Neural cell (in vitro differentiated cells): ENCODE measurements around the gene MPDZ. TPM values are rescaled to one million over a fixed set of nuclear protein-coding genes. Genes with fewer than 3 reads are reported as not detected.

ENCODE experiments used
- H2AFZ ChIP-seq: fragments of 200-600, 300-800 bp; sonication (generic), shearing (Covaris generic); 2 replicates; pipeline ENCODE4 v1.6.0; 2014; ENCODE audit warnings: low read depth, mild to moderate bottlenecking, antibody characterized with exemption, low read length, moderate library complexity
- H3F3A ChIP-seq: fragments of 200-600 bp; shearing (Covaris generic); 2 replicates; pipeline ENCODE4 v1.6.1; 2016; ENCODE audit warnings: mild to moderate bottlenecking, moderate library complexity, mixed read lengths, antibody characterized with exemption, low read length; ENCODE audit not compliant: insufficient read depth, poor library complexity, severe bottlenecking
- H3K27ac ChIP-seq: fragments of 200-600, 300-800 bp; sonication (generic), shearing (Covaris generic); 2 replicates; pipeline ENCODE4 v1.5.1; 2014; ENCODE audit warnings: mild to moderate bottlenecking, low read length, moderate library complexity
- H3K27me3 ChIP-seq: fragments of 300-800, 200-600 bp; sonication (generic), shearing (Covaris generic); 2 replicates; pipeline ENCODE4 v1.6.0; 2014; ENCODE audit warnings: mild to moderate bottlenecking, low read depth, low read length, moderate library complexity; ENCODE audit not compliant: insufficient read depth
- H3K36me3 ChIP-seq: fragments of 300-800, 200-600 bp; sonication (generic), shearing (Covaris generic); 2 replicates; pipeline ENCODE4 v1.5.1; 2014; ENCODE audit warnings: mild to moderate bottlenecking, antibody characterized with exemption, low read length, moderate library complexity; ENCODE audit not compliant: insufficient read depth
- H3K4me2 ChIP-seq: fragments of 300-800, 200-600 bp; sonication (generic), shearing (Covaris generic); 2 replicates; pipeline ENCODE4 v1.6.0; 2014; ENCODE audit warnings: mild to moderate bottlenecking, low read length
- H3K4me3 ChIP-seq: fragments of 300-800, 200-600 bp; sonication (generic), shearing (Covaris generic); 2 replicates; pipeline ENCODE4 v1.5.1; 2014; ENCODE audit warnings: mild to moderate bottlenecking, low read length, moderate library complexity
- H3K79me2 ChIP-seq: fragments of 200-600 bp; shearing (Covaris generic); replicated peaks from 2 replicates; pipeline ENCODE4 v1.6.0; 2014; ENCODE audit warnings: mild to moderate bottlenecking, low read length, moderate library complexity; ENCODE audit not compliant: insufficient read depth
- H3K9ac ChIP-seq: fragments of 300-800, 200-600 bp; sonication (generic), shearing (Covaris generic); 2 replicates; pipeline ENCODE4 v1.6.1; 2016; ENCODE audit warnings: mild to moderate bottlenecking, low read length, mixed read lengths
- H3K9me2 ChIP-seq: fragments of 200-600 bp; shearing (Covaris generic); 2 replicates; pipeline ENCODE4 v1.6.1; 2016; ENCODE audit warnings: mild to moderate bottlenecking, low read length, mixed read lengths; ENCODE audit not compliant: insufficient read depth
- H3K9me3 ChIP-seq: fragments of 200-600, 300-800 bp; sonication (generic), shearing (Covaris generic); 2 replicates; pipeline ENCODE4 v1.6.1; 2016; ENCODE audit warnings: mild to moderate bottlenecking, mixed run types, low read length, moderate library complexity, mixed read lengths
- H4K20me1 ChIP-seq: fragments of 200-600 bp; shearing (Covaris generic); 2 replicates; pipeline ENCODE4 v1.6.1; 2016; ENCODE audit warnings: mild to moderate bottlenecking, mixed run types; ENCODE audit not compliant: insufficient read depth
- EP300 ChIP-seq: fragments of 450-650 bp; conservative IDR thresholded peaks from 2 replicates; pipeline ENCODE4 v1.6.1; 2014; ENCODE audit warnings: antibody characterized with exemption, mild to moderate bottlenecking, moderate library complexity; ENCODE audit not compliant: poor library complexity, severe bottlenecking
- EZH2 ChIP-seq: fragments of 200-600, 300-800 bp; shearing (Covaris generic), sonication (generic); IDR thresholded peaks from 2 replicates; pipeline ENCODE4 v1.6.1; 2014; ENCODE audit warnings: antibody characterized with exemption, low read length, borderline replicate concordance, mild to moderate bottlenecking; ENCODE audit not compliant: insufficient read depth, poor library complexity, severe bottlenecking
- MXI1 ChIP-seq: fragments of 450-650 bp; conservative IDR thresholded peaks from 2 replicates; pipeline ENCODE4 v1.6.1; 2014; ENCODE audit warnings: antibody characterized with exemption, mild to moderate bottlenecking; ENCODE audit not compliant: poor library complexity, severe bottlenecking
- POLR2AphosphoS5 ChIP-seq: IDR thresholded peaks from 2 replicates; pipeline ENCODE4 v1.6.1; 2012
- RAD21 ChIP-seq: fragments of 450-650 bp; conservative IDR thresholded peaks from 2 replicates; pipeline ENCODE4 v1.6.1; 2014; ENCODE audit warnings: antibody characterized with exemption, mild to moderate bottlenecking, moderate library complexity
- SMC3 ChIP-seq: fragments of 450-650 bp; conservative IDR thresholded peaks from 2 replicates; pipeline ENCODE4 v1.6.1; 2014; ENCODE audit warnings: antibody characterized with exemption, mild to moderate bottlenecking, moderate library complexity; ENCODE audit not compliant: poor library complexity
- TAF1 ChIP-seq: IDR thresholded peaks from 2 replicates; pipeline ENCODE4 v1.6.1; 2012; ENCODE audit warnings: low read depth
- polyA plus RNA-seq: library from polyadenylated mRNA; depleted of rRNA; stranded (reverse); fragments of >200 nt; gene quantifications from 2 replicates; pipeline ENCODE4 v1.2.3, GENCODE V29; 2014
- TF ChIP-seq, protein P1 (sequence below): fragments of 450-650 bp; IDR thresholded peaks from 2 replicates; pipeline ENCODE4 v1.5.1; 2014; ENCODE audit warnings: antibody characterized with exemption, mild to moderate bottlenecking, moderate library complexity; ENCODE audit not compliant: poor library complexity, severe bottlenecking
- TF ChIP-seq, protein P2 (sequence below): IDR thresholded peaks from 2 replicates; pipeline ENCODE4 v1.6.1; 2012; ENCODE audit warnings: borderline replicate concordance

Gene MPDZ
- polyA plus RNA-seq, 1 donor from 2014 or later, result 13.1 TPM

DNA sequence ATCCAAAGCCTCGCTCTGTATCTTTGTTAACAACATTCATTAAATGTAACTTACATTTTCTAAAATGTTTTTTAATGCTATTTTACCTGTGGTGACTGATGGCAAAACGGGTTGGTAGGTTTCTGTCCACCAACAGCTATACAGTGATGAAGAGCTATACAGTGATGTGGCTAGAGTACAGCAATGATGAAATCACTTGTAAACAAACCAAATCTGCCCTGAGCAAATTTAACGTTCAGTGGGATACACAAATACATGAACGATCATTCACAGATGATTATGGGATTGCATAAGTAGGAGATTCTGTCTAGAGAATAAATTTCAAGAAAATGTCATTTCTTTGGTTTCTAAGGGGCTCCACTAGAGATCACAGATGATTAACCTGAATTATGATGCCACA lies 132.7 kb downstream of the MPDZ start:
- Histone ChIP-seq H3F3A (no peaks in the 10 kb centered on the region), H3K4me3 (no peak overlapping the region), H3K79me2 (no peaks in the 10 kb centered on the region), H3K27me3 (no peaks in the 10 kb centered on the region), H2AFZ (no peak overlapping the region), H3K9me3 (no peaks in the 10 kb centered on the region), H3K27ac (no peak overlapping the region), H3K36me3 (no peaks in the 10 kb centered on the region), H3K4me2 (no peak overlapping the region), H3K9me2 (no peaks in the 10 kb centered on the region), H4K20me1 (no peaks in the 10 kb centered on the region), H3K9ac (no peak overlapping the region)
- no peak for TF ChIP-seq MXI1
- no peak for TF ChIP-seq EZH2
- no peak for TF ChIP-seq SMC3
- TF ChIP-seq RAD21, result no peak
- TF ChIP-seq, protein P1, sequence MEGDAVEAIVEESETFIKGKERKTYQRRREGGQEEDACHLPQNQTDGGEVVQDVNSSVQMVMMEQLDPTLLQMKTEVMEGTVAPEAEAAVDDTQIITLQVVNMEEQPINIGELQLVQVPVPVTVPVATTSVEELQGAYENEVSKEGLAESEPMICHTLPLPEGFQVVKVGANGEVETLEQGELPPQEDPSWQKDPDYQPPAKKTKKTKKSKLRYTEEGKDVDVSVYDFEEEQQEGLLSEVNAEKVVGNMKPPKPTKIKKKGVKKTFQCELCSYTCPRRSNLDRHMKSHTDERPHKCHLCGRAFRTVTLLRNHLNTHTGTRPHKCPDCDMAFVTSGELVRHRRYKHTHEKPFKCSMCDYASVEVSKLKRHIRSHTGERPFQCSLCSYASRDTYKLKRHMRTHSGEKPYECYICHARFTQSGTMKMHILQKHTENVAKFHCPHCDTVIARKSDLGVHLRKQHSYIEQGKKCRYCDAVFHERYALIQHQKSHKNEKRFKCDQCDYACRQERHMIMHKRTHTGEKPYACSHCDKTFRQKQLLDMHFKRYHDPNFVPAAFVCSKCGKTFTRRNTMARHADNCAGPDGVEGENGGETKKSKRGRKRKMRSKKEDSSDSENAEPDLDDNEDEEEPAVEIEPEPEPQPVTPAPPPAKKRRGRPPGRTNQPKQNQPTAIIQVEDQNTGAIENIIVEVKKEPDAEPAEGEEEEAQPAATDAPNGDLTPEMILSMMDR, result no peak
- no peak for TF ChIP-seq TAF1
- TF ChIP-seq EP300, result no peak

DNA sequence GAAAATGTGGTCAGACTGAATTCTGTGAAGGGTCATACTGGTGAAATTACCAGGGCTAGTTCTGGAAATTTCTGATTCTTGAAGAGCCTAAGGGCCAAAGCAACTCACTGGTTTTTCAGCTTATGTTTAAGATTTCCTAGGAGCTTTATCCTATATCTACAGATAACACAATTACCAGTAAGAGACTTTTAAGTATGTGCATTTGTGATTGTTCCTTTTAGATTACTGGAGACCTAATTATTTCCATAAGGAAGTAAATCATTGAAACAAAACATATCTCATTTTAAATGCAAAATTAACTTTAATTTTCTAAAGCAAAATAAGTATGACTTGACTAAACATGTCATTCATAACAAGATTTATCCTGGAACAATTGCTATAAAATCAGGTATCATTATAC lies 134.2 kb downstream of the MPDZ start:
- TF ChIP-seq MXI1 (no peak), TAF1 (no peak), EP300 (no peak), SMC3 (no peak), EZH2 (no peak), RAD21 (no peak), POLR2AphosphoS5 (no peak)
- TF ChIP-seq, protein P2, sequence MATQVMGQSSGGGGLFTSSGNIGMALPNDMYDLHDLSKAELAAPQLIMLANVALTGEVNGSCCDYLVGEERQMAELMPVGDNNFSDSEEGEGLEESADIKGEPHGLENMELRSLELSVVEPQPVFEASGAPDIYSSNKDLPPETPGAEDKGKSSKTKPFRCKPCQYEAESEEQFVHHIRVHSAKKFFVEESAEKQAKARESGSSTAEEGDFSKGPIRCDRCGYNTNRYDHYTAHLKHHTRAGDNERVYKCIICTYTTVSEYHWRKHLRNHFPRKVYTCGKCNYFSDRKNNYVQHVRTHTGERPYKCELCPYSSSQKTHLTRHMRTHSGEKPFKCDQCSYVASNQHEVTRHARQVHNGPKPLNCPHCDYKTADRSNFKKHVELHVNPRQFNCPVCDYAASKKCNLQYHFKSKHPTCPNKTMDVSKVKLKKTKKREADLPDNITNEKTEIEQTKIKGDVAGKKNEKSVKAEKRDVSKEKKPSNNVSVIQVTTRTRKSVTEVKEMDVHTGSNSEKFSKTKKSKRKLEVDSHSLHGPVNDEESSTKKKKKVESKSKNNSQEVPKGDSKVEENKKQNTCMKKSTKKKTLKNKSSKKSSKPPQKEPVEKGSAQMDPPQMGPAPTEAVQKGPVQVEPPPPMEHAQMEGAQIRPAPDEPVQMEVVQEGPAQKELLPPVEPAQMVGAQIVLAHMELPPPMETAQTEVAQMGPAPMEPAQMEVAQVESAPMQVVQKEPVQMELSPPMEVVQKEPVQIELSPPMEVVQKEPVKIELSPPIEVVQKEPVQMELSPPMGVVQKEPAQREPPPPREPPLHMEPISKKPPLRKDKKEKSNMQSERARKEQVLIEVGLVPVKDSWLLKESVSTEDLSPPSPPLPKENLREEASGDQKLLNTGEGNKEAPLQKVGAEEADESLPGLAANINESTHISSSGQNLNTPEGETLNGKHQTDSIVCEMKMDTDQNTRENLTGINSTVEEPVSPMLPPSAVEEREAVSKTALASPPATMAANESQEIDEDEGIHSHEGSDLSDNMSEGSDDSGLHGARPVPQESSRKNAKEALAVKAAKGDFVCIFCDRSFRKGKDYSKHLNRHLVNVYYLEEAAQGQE, result no peak
- TF ChIP-seq, protein P1, result no peak
- Histone ChIP-seq H3K9me3 (no peaks in the 10 kb centered on the region), H2AFZ (no peak overlapping the region), H3K79me2 (no peaks in the 10 kb centered on the region), H3K9ac (no peak overlapping the region), H3K4me2 (no peak overlapping the region), H3K9me2 (no peaks in the 10 kb centered on the region), H3K27me3 (no peaks in the 10 kb centered on the region), H4K20me1 (no peaks in the 10 kb centered on the region), H3K4me3 (no peak overlapping the region), H3K36me3 (no peaks in the 10 kb centered on the region), H3K27ac (no peak overlapping the region), H3F3A (no peaks in the 10 kb centered on the region)
